Measurements from ENCODE around the gene NAA38. TPM values are rescaled to one million over a fixed set of nuclear protein-coding genes. Genes with fewer than 3 reads are reported as not detected.

NAA38 gene
- total RNA-seq = 10 to 100 TPM; 62.9 to 65.3 TPM

- POLR2A ChIA-PET = interaction anchor here (0.6 to 2.9 kb wide), 11 partner anchors 13 to 273 kb away, joined by 3 to 44 read pairs (median 3); partner anchors contain the start of genes CNTROB, MPDU1, RNF227 and TRAPPC1
These were observed at the start of gene NAA38 for GRCh38 chr17:7856811-7857712. TSS of gene NAA38 (minus strand) at chr17:7857559. CDS start at chr17:7857463, 96 bp downstream.

DNA sequence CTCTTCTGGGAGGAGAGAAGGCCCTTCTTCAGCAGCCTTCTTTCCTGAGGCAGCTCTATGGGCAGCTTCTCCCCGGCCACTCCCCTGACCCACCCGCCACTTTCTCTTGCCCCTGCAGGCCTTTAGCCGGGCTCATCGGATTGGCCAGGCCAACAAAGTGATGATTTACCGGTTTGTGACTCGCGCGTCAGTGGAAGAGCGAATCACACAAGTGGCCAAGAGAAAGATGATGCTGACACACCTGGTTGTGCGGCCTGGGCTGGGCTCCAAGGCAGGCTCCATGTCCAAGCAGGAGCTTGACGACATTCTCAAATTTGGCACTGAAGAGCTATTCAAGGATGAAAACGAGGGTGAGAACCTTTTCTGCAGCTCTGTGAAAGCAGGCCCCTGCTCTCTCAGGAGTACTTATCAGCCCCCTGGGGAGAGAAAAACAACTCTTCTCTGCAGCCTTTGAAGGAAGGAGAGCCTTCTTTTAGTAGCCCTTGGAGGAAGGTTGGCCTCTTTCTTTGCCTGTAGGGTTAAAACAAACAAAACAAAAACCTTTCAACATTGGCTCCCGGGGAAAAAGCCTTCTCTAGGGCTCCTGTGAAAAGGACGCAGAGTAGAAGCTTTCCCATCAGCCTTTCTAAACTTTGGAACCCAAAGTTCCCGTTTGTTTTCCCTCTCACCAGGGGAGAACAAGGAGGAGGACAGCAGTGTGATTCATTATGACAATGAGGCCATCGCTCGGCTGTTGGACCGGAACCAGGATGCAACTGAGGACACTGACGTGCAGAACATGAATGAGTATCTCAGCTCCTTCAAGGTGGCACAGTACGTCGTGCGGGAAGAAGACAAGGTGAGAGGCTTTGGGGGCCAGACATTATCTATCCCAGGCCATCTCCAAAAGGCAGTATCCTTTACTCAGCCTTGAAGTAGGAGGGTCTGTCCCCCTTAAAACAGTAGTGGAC, 46.1 kb upstream of the NAA38 start:
- CTCF ChIA-PET = no interaction called here
- POLR2A ChIA-PET = no interaction called here

More at GRCh38 chr17:7856811-7857712, at the start of gene NAA38:
- CTCF ChIA-PET = interaction anchor here (0.6 to 2.6 kb wide), 18 partner anchors 10 to 537 kb away, joined by 3 to 22 read pairs (median 4); partner anchors contain the start of genes CNTROB, KDM6B and TRAPPC1

- CTCF ChIA-PET = interaction anchor here (0.6 to 2.1 kb wide), 4 partner anchors 34 to 439 kb away, joined by 3 to 5 read pairs (median 4); partner anchors contain the start of genes CNTROB and TRAPPC1
- POLR2A ChIA-PET = interaction anchor here (0.5 kb wide), 1 partner anchor 15 kb away, joined by 3 read pairs; no protein-coding TSS in a partner anchor
These were observed 40.4 kb upstream of the NAA38 start for GRCh38 chr17:7897773-7898172.

DNA sequence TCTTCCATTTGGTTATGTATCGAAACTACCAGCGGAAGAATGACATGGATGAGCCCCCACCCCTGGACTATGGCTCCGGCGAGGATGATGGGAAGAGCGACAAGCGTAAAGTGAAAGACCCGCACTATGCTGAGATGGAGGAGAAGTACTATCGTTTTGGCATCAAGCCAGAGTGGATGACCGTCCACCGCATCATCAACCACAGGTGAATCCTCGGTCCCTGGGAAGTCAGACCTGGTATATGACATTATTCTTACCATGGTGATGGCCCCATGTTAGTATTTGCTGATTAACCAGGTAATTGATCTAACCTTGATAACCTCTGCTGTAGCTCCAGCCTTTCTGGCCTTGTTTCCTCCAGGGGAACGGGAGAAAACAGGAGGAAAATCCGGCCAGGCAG, 39.7 kb upstream of the NAA38 start:
- ChIA-PET POLR2A (interaction anchor here (0.5 to 1.0 kb wide), 2 partner anchors 10 to 16 kb away, joined by 3 read pairs; no protein-coding TSS in a partner anchor), CTCF (interaction anchor here (1.7 to 2.1 kb wide), 2 partner anchors 62 to 93 kb away, joined by 4 to 5 read pairs; no protein-coding TSS in a partner anchor)

- ChIA-PET CTCF (interaction anchor here (0.6 kb wide), 2 partner anchors 18 to 171 kb away, joined by 3 to 5 read pairs; no protein-coding TSS in a partner anchor), POLR2A (no interaction called here)
These were observed 37.5 kb upstream of the NAA38 start for GRCh38 chr17:7894866-7895265.

- ChIA-PET POLR2A (no interaction called here), CTCF (no interaction called here)
These were observed 36.9 kb upstream of the NAA38 start for GRCh38 chr17:7894226-7894625.

DNA sequence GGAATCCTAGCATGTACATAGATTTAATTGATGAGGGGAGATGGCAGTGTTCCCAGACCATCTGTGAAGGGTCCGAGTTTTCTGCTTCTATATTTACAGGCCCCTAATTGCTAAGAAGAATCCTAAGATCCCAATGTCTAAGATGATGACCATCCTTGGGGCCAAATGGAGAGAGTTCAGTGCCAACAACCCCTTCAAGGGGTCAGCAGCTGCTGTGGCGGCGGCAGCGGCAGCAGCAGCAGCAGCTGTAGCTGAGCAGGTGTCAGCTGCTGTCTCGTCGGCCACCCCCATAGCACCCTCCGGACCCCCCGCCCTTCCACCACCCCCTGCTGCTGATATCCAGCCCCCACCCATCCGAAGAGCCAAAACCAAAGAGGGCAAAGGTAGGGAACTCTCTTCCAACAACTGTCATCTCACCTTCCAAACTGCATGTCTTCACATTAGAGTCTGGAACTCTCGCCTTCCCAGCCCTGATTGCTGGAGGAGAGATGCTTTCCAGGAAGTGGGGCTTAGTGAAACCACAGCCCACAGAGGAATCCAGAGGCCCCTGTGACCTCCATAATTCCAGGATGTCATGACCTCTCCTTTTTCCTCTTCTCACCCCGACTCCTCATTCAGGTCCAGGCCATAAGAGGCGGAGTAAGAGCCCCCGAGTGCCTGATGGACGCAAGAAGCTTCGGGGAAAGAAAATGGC, 36.0 kb upstream of the NAA38 start:
- ChIA-PET CTCF (interaction anchor here (0.5 kb wide), 1 partner anchor 147 kb away, joined by 3 read pairs; no protein-coding TSS in a partner anchor), POLR2A (no interaction called here)

- ChIA-PET CTCF (no interaction called here), POLR2A (no interaction called here)
These were observed 32.0 kb upstream of the NAA38 start for GRCh38 chr17:7889166-7889955.

DNA sequence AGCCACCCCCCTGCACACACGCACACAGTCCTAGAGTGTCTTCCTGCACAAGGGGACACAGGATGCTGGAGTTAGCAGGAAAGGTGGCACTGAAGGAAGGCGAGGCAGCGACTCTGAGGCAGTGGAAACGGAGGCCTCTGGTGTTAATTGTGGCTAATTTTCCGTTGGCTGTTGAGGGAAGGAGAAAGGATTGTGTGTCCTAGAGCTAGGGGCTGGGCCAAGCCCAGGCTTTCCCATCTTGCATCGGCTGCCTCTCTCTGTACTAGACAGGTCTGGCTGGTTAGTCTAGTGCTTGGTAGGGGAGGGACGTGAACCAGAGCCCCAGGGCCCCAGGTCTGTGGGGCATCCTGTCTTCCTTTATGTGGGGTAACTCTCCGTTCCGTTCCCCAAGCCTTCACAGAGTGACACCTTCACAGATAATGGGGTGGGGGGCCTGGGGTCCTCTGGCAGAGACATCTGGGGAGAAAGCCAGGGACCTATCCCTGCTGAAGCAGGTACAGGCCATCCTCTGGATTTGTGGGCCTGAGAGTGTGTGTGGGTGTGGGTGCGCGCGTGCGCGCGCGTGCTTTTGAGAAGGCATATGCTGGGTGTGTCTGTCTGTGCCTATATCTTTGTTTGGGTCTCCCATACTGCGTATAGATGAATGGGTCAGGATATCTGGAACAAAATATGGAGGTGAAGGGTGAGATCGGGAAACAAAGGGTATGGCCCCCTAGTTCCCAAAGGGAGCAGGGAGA, 31.0 kb upstream of the NAA38 start, which contains the start of gene CHD3:
CHD3 (plus strand) TSS at position 606 of the 737 bp plus-strand sequence. CDS start 212 bp downstream, outside the sequence.
- CTCF ChIA-PET = interaction anchor here (0.9 kb wide), 1 partner anchor 53 kb away, joined by 3 read pairs; no protein-coding TSS in a partner anchor
- POLR2A ChIA-PET = no interaction called here

DNA sequence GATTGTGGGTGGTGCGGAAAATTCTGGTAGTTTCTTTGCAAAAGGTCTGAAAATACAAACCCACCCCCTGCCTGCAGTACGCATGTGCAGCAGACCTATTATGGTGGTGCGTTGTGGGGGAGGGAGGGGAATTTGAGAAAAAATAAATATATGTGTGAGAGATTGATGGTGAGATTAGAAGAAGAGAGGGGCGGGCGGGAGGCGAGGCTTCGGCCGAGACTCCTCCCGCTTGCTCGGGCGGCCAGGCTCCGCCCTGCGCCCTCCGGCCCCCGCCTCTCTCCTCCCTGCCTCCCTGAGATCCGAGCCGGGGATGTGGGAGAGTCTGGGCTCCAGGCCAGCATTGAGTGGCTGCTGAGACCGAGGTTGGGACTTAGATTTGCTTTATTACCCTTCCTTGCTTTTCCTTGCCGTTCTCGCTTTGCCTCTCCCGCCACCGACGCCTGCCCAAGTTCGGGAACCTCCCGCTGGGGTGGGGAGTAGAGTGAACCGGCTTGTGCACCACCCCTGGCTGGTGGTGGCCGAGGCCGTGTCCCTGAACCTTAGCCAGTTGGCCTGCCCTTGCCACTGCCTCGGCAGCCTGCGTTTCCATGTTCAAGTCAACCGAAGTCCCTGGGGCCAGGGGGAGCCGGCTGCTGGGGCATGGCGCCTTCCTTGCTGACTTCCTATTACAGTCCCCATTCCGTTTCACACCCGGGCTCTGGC, 30.3 kb upstream of the NAA38 start:
- ChIA-PET POLR2A (no interaction called here), CTCF (no interaction called here)

GRCh38 chr17:7887038-7887481, 29.7 kb upstream of the NAA38 start:
- POLR2A ChIA-PET = no interaction called here
- CTCF ChIA-PET = interaction anchor here (2.2 kb wide), 1 partner anchor 30 kb away, joined by 8 read pairs; the partner anchor contains the start of genes CYB5D1 and NAA38

GRCh38 chr17:7886227-7887037, 29.1 kb upstream of the NAA38 start:
- POLR2A ChIA-PET = interaction anchor here (0.6 to 1.5 kb wide), 3 partner anchors 12 to 199 kb away, joined by 6 to 9 read pairs (median 7); partner anchors contain the start of genes CNTROB, TP53 and TRAPPC1
- CTCF ChIA-PET = interaction anchor here (0.7 to 2.2 kb wide), 6 partner anchors 23 to 199 kb away, joined by 3 to 8 read pairs (median 3); partner anchors contain the start of genes CYB5D1, NAA38, RNF227 and TP53

DNA sequence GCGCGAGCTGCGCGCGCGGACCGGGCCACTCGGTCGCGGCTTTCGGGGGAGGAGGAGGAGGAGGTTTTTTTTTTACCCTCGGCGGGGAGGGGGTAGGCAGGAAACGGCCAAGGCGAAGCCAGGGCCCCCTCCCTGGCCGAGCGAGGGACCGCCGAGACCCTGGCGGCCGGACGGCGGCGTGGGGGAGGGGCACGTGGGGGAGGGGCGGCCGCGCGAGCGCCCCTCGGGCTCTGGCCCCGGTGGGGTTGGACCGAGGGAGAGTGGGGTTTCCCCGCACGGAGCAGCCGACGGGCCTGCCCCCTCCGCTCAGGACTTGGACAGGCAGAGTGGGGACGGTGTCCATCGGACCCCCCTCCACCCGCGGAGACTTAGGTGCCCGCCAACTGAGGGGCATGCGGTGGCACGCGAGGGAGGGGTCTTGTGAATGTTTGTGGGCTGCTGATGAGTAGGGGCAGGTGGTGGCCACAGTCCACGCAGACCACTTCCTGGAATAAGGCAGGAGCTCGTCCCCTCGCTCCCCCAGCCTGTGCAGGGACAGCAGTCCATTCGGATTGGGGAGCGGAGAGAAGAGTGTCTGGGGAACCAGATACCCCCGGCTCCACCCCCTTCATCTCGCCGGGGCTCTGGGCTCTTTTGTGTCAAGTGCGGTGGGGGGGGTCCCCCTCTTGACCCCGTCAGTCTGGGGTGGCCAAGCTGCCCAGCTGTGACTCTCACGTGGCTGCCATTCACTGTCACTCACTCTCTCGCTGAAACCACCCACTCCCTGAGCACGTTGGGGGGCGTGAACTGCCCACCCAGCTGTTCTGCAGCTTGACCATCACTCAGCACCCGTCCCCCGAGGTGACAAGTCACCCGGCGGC, 28.2 kb upstream of the NAA38 start:
- POLR2A ChIA-PET = interaction anchor here (0.6 to 1.5 kb wide), 4 partner anchors 11 to 200 kb away, joined by 4 to 9 read pairs (median 6); partner anchors contain the start of genes CNTROB, TP53 and TRAPPC1
- CTCF ChIA-PET = interaction anchor here (0.7 to 2.2 kb wide), 7 partner anchors 22 to 198 kb away, joined by 3 to 8 read pairs (median 3); partner anchors contain the start of genes CYB5D1, NAA38, RNF227 and TP53

Data from activated CD8-positive, alpha-beta memory T cell treated with anti-CD3 and anti-CD28 coated beads for 36 hours (primary cell).